Measurements from ENCODE around the gene MARCHF6. TPM values are rescaled to one million over a fixed set of nuclear protein-coding genes. Genes with fewer than 3 reads are reported as not detected.

The MARCHF6 gene
- total and polyA plus RNA-seq, 2 donors (not counting 1 experiment from before 2014, with no cell fraction given): 69.0 to 201 TPM

- H3K36me3 ChIP-seq (replicated peaks in 1 of 2; ENCODE audit: control extremely low read depth in 1 of 2, control insufficient read depth in 1 of 2, extremely low read depth in 1 of 2, insufficient read depth in 2 of 2, low read length in 1 of 2): no peaks in the 10 kb centered on the region
- Mint-ChIP-seq H3K4me1 (peaks cover 27% of the 10 kb centered on the region), H3K9me3 (ENCODE audit: insufficient read depth) (no peaks in the 10 kb centered on the region), H3K27me3 (no peaks in the 10 kb centered on the region), H3K4me3 (peak overlapping the region; percentile 42), H3K27ac (peak overlapping the region; percentile 72)
- intact Hi-C loops (cut with micrococcal nuclease): loop anchor here (2.0 kb wide), 1 partner anchor 281 kb away; no protein-coding TSS in a partner anchor
- no peaks in the 10 kb centered on the region for H3K9me3 ChIP-seq (ENCODE audit: control extremely low read depth in 1 of 3, control insufficient read depth in 2 of 3, insufficient read depth in 1 of 3, low read length in 2 of 3)
- TF ChIP-seq, protein P1, sequence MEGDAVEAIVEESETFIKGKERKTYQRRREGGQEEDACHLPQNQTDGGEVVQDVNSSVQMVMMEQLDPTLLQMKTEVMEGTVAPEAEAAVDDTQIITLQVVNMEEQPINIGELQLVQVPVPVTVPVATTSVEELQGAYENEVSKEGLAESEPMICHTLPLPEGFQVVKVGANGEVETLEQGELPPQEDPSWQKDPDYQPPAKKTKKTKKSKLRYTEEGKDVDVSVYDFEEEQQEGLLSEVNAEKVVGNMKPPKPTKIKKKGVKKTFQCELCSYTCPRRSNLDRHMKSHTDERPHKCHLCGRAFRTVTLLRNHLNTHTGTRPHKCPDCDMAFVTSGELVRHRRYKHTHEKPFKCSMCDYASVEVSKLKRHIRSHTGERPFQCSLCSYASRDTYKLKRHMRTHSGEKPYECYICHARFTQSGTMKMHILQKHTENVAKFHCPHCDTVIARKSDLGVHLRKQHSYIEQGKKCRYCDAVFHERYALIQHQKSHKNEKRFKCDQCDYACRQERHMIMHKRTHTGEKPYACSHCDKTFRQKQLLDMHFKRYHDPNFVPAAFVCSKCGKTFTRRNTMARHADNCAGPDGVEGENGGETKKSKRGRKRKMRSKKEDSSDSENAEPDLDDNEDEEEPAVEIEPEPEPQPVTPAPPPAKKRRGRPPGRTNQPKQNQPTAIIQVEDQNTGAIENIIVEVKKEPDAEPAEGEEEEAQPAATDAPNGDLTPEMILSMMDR (IDR thresholded peaks at IDR 0.05): no peak
- TF ChIP-seq EZH2 (IDR thresholded peaks at IDR 0.05; ENCODE audit: borderline replicate concordance, insufficient read depth, low read depth, low read length, poor library complexity, severe bottlenecking): no peak
- peak overlapping the region in 1 of 2 donors; percentile 97 for H3K27ac ChIP-seq (ENCODE audit: low read length in 2 of 2)
- H3K4me3 ChIP-seq (ENCODE audit: control extremely low read depth in 1 of 5, extremely low read depth in 1 of 5, insufficient read depth in 1 of 5, low read depth in 2 of 5, low read length in 4 of 5): no peak overlapping the region
- peaks cover 7% of the 10 kb centered on the region for H4K20me1 ChIP-seq (ENCODE audit: control insufficient read depth, insufficient read depth, low read length, poor library complexity, severe bottlenecking)
- POLR2A ChIA-PET: interaction anchor here (0.6 kb wide), 1 partner anchor 42 kb away, joined by 8 read pairs; no protein-coding TSS in a partner anchor
- WGBS (ENCODE audit: insufficient coverage): 96% methylated on average over 5 of the region's 8 CpGs
- peaks cover 19 to 27% of the 10 kb centered on the region in 2 donors for H3K4me1 ChIP-seq (ENCODE audit: control insufficient read depth in 2 of 2, insufficient read depth in 2 of 2, low read length in 2 of 2)
- H2AFZ ChIP-seq (ENCODE audit: insufficient read depth, low read depth, low read length, poor library complexity, severe bottlenecking): no peak overlapping the region
- peaks cover 36% of the 10 kb centered on the region for H3K79me2 ChIP-seq (ENCODE audit: control insufficient read depth, insufficient read depth, low read length)
- ATAC-seq (ENCODE audit: low read depth): no peak
- H3K4me2 ChIP-seq (replicated peaks; ENCODE audit: low read depth, low read length, poor library complexity, severe bottlenecking): no peak overlapping the region
- no peaks in the 10 kb centered on the region for H3K27me3 ChIP-seq (replicated peaks in 1 of 4; ENCODE audit: control extremely low read depth in 1 of 4, control insufficient read depth in 3 of 4, insufficient read depth in 4 of 4, low read length in 3 of 4)
- CTCF ChIA-PET: interaction anchor here (2.1 kb wide), 1 partner anchor 68 kb away, joined by 4 read pairs; no protein-coding TSS in a partner anchor
- DNase-seq: no peak
- H3K9ac ChIP-seq (ENCODE audit: low read length): no peak overlapping the region
Measured at GRCh38 chr5:10351919-10352318, 1.6 kb upstream of the MARCHF6 start.
